ENCODE measurements around the gene PPM1H. TPM values are rescaled to one million over a fixed set of nuclear protein-coding genes. Genes with fewer than 3 reads are reported as not detected.
"Not testable (repeated sequence)": the region's sequence is repeated elsewhere in the genome, so short reads cannot be mapped to it uniquely, and the experiment has no call there.

Gene PPM1H
- total RNA-seq, 2 experiments from 2014 or later, result 0.07 TPM; not detected in 1

- no peaks in the 10 kb centered on the region for H3K9me3 Mint-ChIP-seq
- no peak overlapping the region for H3K27ac Mint-ChIP-seq
- H3K27me3 Mint-ChIP-seq, result peaks cover 6% of the 10 kb centered on the region
- intact Hi-C loops (cut with micrococcal nuclease), result no loop called here
- H3K36me3 Mint-ChIP-seq (ENCODE audit: low read depth), result no peaks in the 10 kb centered on the region
- no peaks in the 10 kb centered on the region for H3K4me1 Mint-ChIP-seq (ENCODE audit: low read depth)
- no peak for DNase-seq
- CTCF ChIA-PET, result no interaction called here
- no peak for ATAC-seq
- no peak for TF ChIP-seq CTCF (IDR thresholded peaks at IDR 0.05)
- H3K4me3 Mint-ChIP-seq, result no peak overlapping the region
- POLR2A ChIA-PET, result no interaction called here
Observed at GRCh38 chr12:62882696-62883095, 52.3 kb downstream of the PPM1H start.

- Mint-ChIP-seq H3K36me3 (ENCODE audit: low read depth) (no peaks in the 10 kb centered on the region), H3K4me3 (no peak overlapping the region), H3K4me1 (ENCODE audit: low read depth) (no peaks in the 10 kb centered on the region), H3K27me3 (peaks cover 6% of the 10 kb centered on the region), H3K27ac (no peak overlapping the region), H3K9me3 (no peaks in the 10 kb centered on the region)
- TF ChIP-seq CTCF (IDR thresholded peaks at IDR 0.05), result no peak
- ATAC-seq, result no peak
- ChIA-PET POLR2A (no interaction called here), CTCF (no interaction called here)
- intact Hi-C loops (cut with micrococcal nuclease), result no loop called here
- DNase-seq, result no peak
Observed at GRCh38 chr12:62882140-62882539, 52.8 kb downstream of the PPM1H start.

- POLR2A ChIA-PET, result no interaction called here
- ATAC-seq (no peak), DNase-seq (no peak)
- Mint-ChIP-seq H3K36me3 (ENCODE audit: low read depth) (no peaks in the 10 kb centered on the region), H3K9me3 (no peaks in the 10 kb centered on the region), H3K4me3 (no peak overlapping the region), H3K4me1 (ENCODE audit: low read depth) (no peaks in the 10 kb centered on the region), H3K27me3 (peaks cover 6% of the 10 kb centered on the region), H3K27ac (no peak overlapping the region)
- intact Hi-C loops (cut with micrococcal nuclease), result no loop called here
- CTCF ChIA-PET, result no interaction called here
- TF ChIP-seq CTCF (IDR thresholded peaks at IDR 0.05), result no peak
Observed at GRCh38 chr12:62879691-62880090, 55.3 kb downstream of the PPM1H start.

GRCh38 chr12:62879228-62879627, 55.7 kb downstream of the PPM1H start:
- ATAC-seq; POLR2A ChIA-PET; H3K4me1 Mint-ChIP-seq (ENCODE audit: low read depth); H3K4me3 Mint-ChIP-seq; intact Hi-C loops (cut with micrococcal nuclease); H3K9me3 Mint-ChIP-seq; H3K36me3 Mint-ChIP-seq (ENCODE audit: low read depth); H3K27me3 Mint-ChIP-seq; DNase-seq; H3K27ac Mint-ChIP-seq: not testable (repeated sequence)
- CTCF ChIA-PET, result interaction anchor here (0.9 kb wide), 1 partner anchor 21 kb away, joined by 3 read pairs; no protein-coding TSS in a partner anchor

- POLR2A ChIA-PET, result interaction anchor here (0.9 kb wide), 1 partner anchor 66 kb away, joined by 3 read pairs; no protein-coding TSS in a partner anchor
- Mint-ChIP-seq H3K27ac (no peak overlapping the region), H3K9me3 (no peaks in the 10 kb centered on the region), H3K4me1 (ENCODE audit: low read depth) (no peaks in the 10 kb centered on the region), H3K27me3 (peaks cover 6% of the 10 kb centered on the region), H3K4me3 (no peak overlapping the region), H3K36me3 (ENCODE audit: low read depth) (no peaks in the 10 kb centered on the region)
- intact Hi-C loops (cut with micrococcal nuclease), result no loop called here
- DNase-seq, result no peak
- CTCF ChIA-PET, result interaction anchor here (0.9 kb wide), 1 partner anchor 20 kb away, joined by 3 read pairs; no protein-coding TSS in a partner anchor
- ATAC-seq, result no peak
- no peak for TF ChIP-seq CTCF (IDR thresholded peaks at IDR 0.05)
Observed at GRCh38 chr12:62878211-62878610, 56.7 kb downstream of the PPM1H start.

Measured in activated CD8-positive, alpha-beta T cell treated with anti-CD3 and anti-CD28 coated beads for 36 hours (primary cell).